H1 (cell line): ENCODE results near the gene SRSF1. TPM values are rescaled to one million over a fixed set of nuclear protein-coding genes. Genes with fewer than 3 reads are reported as not detected.

Experiments used
- CTCF ChIA-PET: fragments of 300-600 bp; sonication (Branson Sonifier 250); formaldehyde crosslinking; loops from one replicate; lab custom pipeline; 2021; ENCODE audit not compliant: partially characterized antibody; lab: Charles Lee
- POLR2A ChIA-PET: fragments of 300-600 bp; sonication (Branson Sonifier 250); formaldehyde crosslinking; loops from one replicate; lab custom pipeline; 2021; ENCODE audit warnings: inconsistent platforms; ENCODE audit not compliant: partially characterized antibody; lab: Charles Lee
- DNase-seq, 2 experiments: peaks; one replicate each; pipeline versions ENCODE4 v3.0.0 to v3.0.0-alpha.2; 2010 to 2022; ENCODE audit warnings: low spot score in 2 of 2, low read depth in 1 of 2, mixed read lengths in 1 of 2
- FAIRE-seq: peaks from 2 replicates; lab custom pipeline; 2011; peaks lifted over from hg19 to GRCh38; lab: Jason Lieb, UNC
- H2AFZ ChIP-seq: 2 replicates; pipeline ENCODE4 v1.8.1; 2012; ENCODE audit warnings: low read length, inconsistent platforms
- H2AK5ac ChIP-seq: 2 replicates; pipeline ENCODE4 v1.6.1; 2013; ENCODE audit warnings: low read depth, low read length
- H2BK120ac ChIP-seq: replicated peaks from 2 replicates; pipeline ENCODE3; 2013; ENCODE audit warnings: low read depth, low read length, inconsistent platforms
- H2BK12ac ChIP-seq: 2 replicates; pipeline ENCODE4 v1.6.1; 2013; ENCODE audit warnings: low read depth, low read length
- H2BK15ac ChIP-seq: 2 replicates; pipeline ENCODE4 v1.6.1; 2013; ENCODE audit warnings: low read length
- H2BK20ac ChIP-seq: 2 replicates; pipeline ENCODE4 v1.6.1; 2013; ENCODE audit warnings: low read length
- H2BK5ac ChIP-seq: 2 replicates; pipeline ENCODE4 v1.6.1; 2013; ENCODE audit warnings: low read depth, low read length
- H3K14ac ChIP-seq: 2 replicates; pipeline ENCODE4 v1.6.1; 2013; ENCODE audit warnings: inconsistent platforms; ENCODE audit not compliant: insufficient read length
- H3K18ac ChIP-seq: 2 replicates; pipeline ENCODE4 v1.6.1; 2013; ENCODE audit warnings: low read length; ENCODE audit errors: extremely low read depth
- H3K23ac ChIP-seq: 2 replicates; pipeline ENCODE4 v1.6.1; 2013; ENCODE audit warnings: inconsistent platforms; ENCODE audit not compliant: insufficient read length
- H3K23me2 ChIP-seq: 2 replicates; pipeline ENCODE4 v1.6.1; 2013; ENCODE audit warnings: low read depth, low read length
- H3K27ac ChIP-seq: 2 replicates; pipeline ENCODE4 v1.6.1; 2011; ENCODE audit warnings: low read depth, low read length, inconsistent platforms
- H3K27me3 ChIP-seq, 4 experiments: replicated peaks in 1 of 4; 1 replicate in 1 of 4; 2 replicates in 3 of 4; pipeline versions ENCODE4 v1.6.1 to v1.8.1; 2011 to 2013; ENCODE audit warnings: low read length in 3 of 4, mild to moderate bottlenecking in 3 of 4, inconsistent platforms in 2 of 4, mixed read lengths in 2 of 4, moderate library complexity in 1 of 4; ENCODE audit not compliant: control insufficient read depth in 3 of 4, insufficient read depth in 3 of 4; ENCODE audit errors: extremely low read depth in 1 of 4
- H3K36me3 ChIP-seq, 4 experiments: 2 replicates each; pipeline versions ENCODE4 v1.6.1 to v1.8.1; 2011 to 2013; ENCODE audit warnings: mild to moderate bottlenecking in 4 of 4, low read length in 3 of 4, moderate library complexity in 2 of 4, control low read depth in 1 of 4, inconsistent platforms in 1 of 4; ENCODE audit not compliant: insufficient read depth in 4 of 4, control insufficient read depth in 2 of 4
- H3K4ac ChIP-seq: replicated peaks from 2 replicates; pipeline ENCODE3; 2013; ENCODE audit warnings: low read length, low read depth, mixed read lengths, inconsistent platforms; ENCODE audit not compliant: insufficient read length
- H3K4me1 ChIP-seq, 4 experiments: replicated peaks in 1 of 4; 1 replicate in 1 of 4; 2 replicates in 3 of 4; pipeline versions ENCODE4 v1.6.1 to v1.8.1; 2011 to 2013; ENCODE audit warnings: low read length in 3 of 4, inconsistent platforms in 2 of 4, mixed read lengths in 1 of 4; ENCODE audit not compliant: insufficient read depth in 4 of 4, control insufficient read depth in 3 of 4
- H3K4me2 ChIP-seq, 2 experiments: 2 replicates each; pipeline versions ENCODE4 v1.6.1 to v1.8.1; 2011 to 2013; ENCODE audit warnings: low read depth in 2 of 2, low read length in 2 of 2, control low read depth in 1 of 2, inconsistent platforms in 1 of 2, mild to moderate bottlenecking in 1 of 2; ENCODE audit not compliant: insufficient read depth in 1 of 2
- H3K4me3 ChIP-seq, 4 experiments: fragments of 200-600, 300-600 bp in 1 of 4; sonication (generic), shearing (Covaris generic), sonication (Bioruptor Twin) in 1 of 4; 2 replicates each; pipeline versions ENCODE4 v1.5.1 to v1.8.1; 2011 to 2016; ENCODE audit warnings: low read length in 4 of 4, low read depth in 3 of 4, control low read depth in 2 of 4, inconsistent platforms in 2 of 4, mild to moderate bottlenecking in 2 of 4, mixed read lengths in 1 of 4, moderate library complexity in 1 of 4; ENCODE audit not compliant: insufficient read depth in 2 of 4; ENCODE audit errors: extremely low read depth in 1 of 4
- H3K56ac ChIP-seq: replicated peaks from 2 replicates; pipeline ENCODE3; 2013; ENCODE audit warnings: low read depth, mild to moderate bottlenecking, mixed read lengths, low read length, inconsistent platforms; ENCODE audit not compliant: insufficient read length
- H3K79me1 ChIP-seq: 2 replicates; pipeline ENCODE4 v1.6.1; 2013; ENCODE audit warnings: low read depth, low read length, control low read depth
- H3K79me2 ChIP-seq, 2 experiments: 2 replicates each; pipeline versions ENCODE4 v1.6.1 to v1.8.1; 2012 to 2013; ENCODE audit warnings: low read length in 2 of 2, mild to moderate bottlenecking in 2 of 2, inconsistent platforms in 1 of 2; ENCODE audit not compliant: insufficient read depth in 2 of 2, control insufficient read depth in 1 of 2
- H3K9ac ChIP-seq, 4 experiments: replicated peaks in 1 of 4; 1 replicate in 1 of 4; 2 replicates in 3 of 4; pipeline versions ENCODE4 v1.6.1 to v1.8.1; 2011 to 2013; ENCODE audit warnings: low read depth in 3 of 4, low read length in 3 of 4, control low read depth in 2 of 4, mild to moderate bottlenecking in 2 of 4, moderate library complexity in 2 of 4, inconsistent platforms in 1 of 4; ENCODE audit errors: extremely low read depth in 1 of 4
- H3K9me3 ChIP-seq, 2 experiments: 2 replicates each; pipeline versions ENCODE4 v1.6.1 to v1.8.1; 2012 to 2013; ENCODE audit warnings: mild to moderate bottlenecking in 2 of 2, moderate library complexity in 2 of 2, control low read depth in 1 of 2, inconsistent platforms in 1 of 2, low read depth in 1 of 2, low read length in 1 of 2, mixed read lengths in 1 of 2; ENCODE audit not compliant: insufficient read depth in 2 of 2
- H4K20me1 ChIP-seq, 2 experiments: replicated peaks in 1 of 2; 2 replicates each; pipeline versions ENCODE3 to v1.8.1; 2011 to 2013; ENCODE audit warnings: inconsistent platforms in 2 of 2, low read length in 2 of 2, mild to moderate bottlenecking in 1 of 2; ENCODE audit not compliant: insufficient read depth in 2 of 2, control insufficient read depth in 1 of 2
- H4K5ac ChIP-seq: 2 replicates; pipeline ENCODE4 v1.6.1; 2013; ENCODE audit warnings: low read length, low read depth, mixed read lengths, inconsistent platforms; ENCODE audit not compliant: insufficient read length
- H4K8ac ChIP-seq: 2 replicates; pipeline ENCODE4 v1.8.0; 2013; ENCODE audit warnings: mild to moderate bottlenecking, moderate library complexity, low read length, inconsistent platforms; ENCODE audit not compliant: insufficient read depth; ENCODE audit errors: extremely low read depth
- H4K91ac ChIP-seq: replicated peaks from 2 replicates; pipeline ENCODE3; 2013; ENCODE audit warnings: low read length, mixed read lengths, inconsistent platforms; ENCODE audit not compliant: insufficient read length
- CBX8 ChIP-seq: fragments of 300-800, 300-1000 bp; sonication (generic); IDR thresholded peaks from 2 replicates; pipeline ENCODE4 v1.7.1; 2016; ENCODE audit warnings: low read depth, low read length, borderline replicate concordance
- GABPA ChIP-seq: IDR thresholded peaks from 2 replicates; pipeline ENCODE4 v1.6.1; 2011; ENCODE audit warnings: mild to moderate bottlenecking, low read length, moderate library complexity, borderline replicate concordance; ENCODE audit not compliant: insufficient read depth
- MAFK ChIP-seq: IDR thresholded peaks from 2 replicates; pipeline ENCODE4 v1.6.1; 2012; ENCODE audit warnings: low read depth, mild to moderate bottlenecking, improper control_type of control experiment, low read length
- NRF1 ChIP-seq: IDR thresholded peaks from 2 replicates; pipeline ENCODE4 v1.6.1; 2011; ENCODE audit warnings: mild to moderate bottlenecking, low read depth, low read length, improper control_type of control experiment
- RNF2 ChIP-seq: fragments of 200-900, 300-1000 bp; sonication (generic); IDR thresholded peaks from 2 replicates; pipeline ENCODE4 v1.7.1; 2016; ENCODE audit warnings: borderline replicate concordance, low read depth, mild to moderate bottlenecking, antibody characterized with exemption, low read length; ENCODE audit not compliant: poor library complexity, severe bottlenecking; ENCODE audit errors: missing control alignments
- ZNF274 ChIP-seq: IDR thresholded peaks from 2 replicates; pipeline ENCODE4 v1.7.0; 2012; ENCODE audit warnings: low read length, borderline replicate concordance; ENCODE audit errors: extremely low read depth
- WGBS, 2 experiments: shearing (Covaris generic) in 1 of 2; methylation state at CpG; one replicate each; pipeline versions ENCODE4 v1.1.6 to v1.1.7; 2013 to 2015; ENCODE audit warnings: low lambda C conversion rate in 2 of 2, mixed read lengths in 2 of 2, inconsistent platforms in 1 of 2, low coverage in 1 of 2, missing lambda C conversion rate in 1 of 2; ENCODE audit not compliant: insufficient replicate concordance in 2 of 2, insufficient coverage in 1 of 2, insufficient read length in 1 of 2; ENCODE audit errors: extremely low coverage in 1 of 2, missing lambda C conversion rate in 1 of 2; 5-methylcytosine and 5-hydroxymethylcytosine counted together
- polyA plus RNA-seq, 7 experiments: library from polyadenylated mRNA; depleted of rRNA in 3 of 7; stranded (reverse) in 5 of 7; unstranded in 2 of 7; fragments of >200 nt in 5 of 7; fragments of 200-250 nt in 2 of 7; gene quantifications; 1 replicate in 5 of 7; 2 replicates in 1 of 7; 4 replicates in 1 of 7; pipeline versions ENCODE4 v1.2.1 to v1.2.3, GENCODE V29; 2011 to 2013; ENCODE audit warnings: missing spikeins in 2 of 7, mixed read lengths in 2 of 7
- total RNA-seq: library from RNA; stranded (reverse); fragmentation: NEBNext Ultra II Directional; extraction: Animal tissue kit (Norgen Biotek cat#: 25700); gene quantifications from 2 replicates; pipeline ENCODE4 v1.2.1, GENCODE V29; 2021

SRSF1 gene
- total and polyA plus RNA-seq, 2 of the 8 experiments (the other 6 are each of a cell fraction or from before 2014, with no cell fraction given), result 149 to 429 TPM

GRCh38 chr17:57957120-57957850 is 49.8 kb downstream of the SRSF1 start:
- Histone ChIP-seq H3K27ac (no peak overlapping the region), H3K4ac (no peak overlapping the region), H4K8ac (no peak overlapping the region; the same call in 1 of the 2 replicates), H3K79me1 (no peaks in the 10 kb centered on the region), H3K56ac (no peak overlapping the region), H4K91ac (no peak overlapping the region), H2BK20ac (peak overlapping the region; percentile 61; the same call in 1 of the 2 replicates), H3K9me3 (no peaks in the 10 kb centered on the region), H3K27me3 (peaks cover 0 to 30% (median 20%) of the 10 kb centered on the region in 4 experiments; a peak in 6 of 7 replicates), H2BK120ac (no peak overlapping the region), H4K5ac (no peak overlapping the region), H3K23ac (no peak overlapping the region), H3K9ac (no peak overlapping the region), H3K18ac (no peak overlapping the region; the same call in 1 of the 2 replicates), H3K4me3 (no peak overlapping the region), H3K4me2 (no peak overlapping the region; a peak in 1 of 4 replicates), H3K14ac (no peak overlapping the region), H3K79me2 (no peaks in the 10 kb centered on the region), H3K36me3 (no peaks in the 10 kb centered on the region), H3K4me1 (peaks cover 10 to 23% (median 13%) of the 10 kb centered on the region in 4 experiments; a peak in 6 of 7 replicates), H2AK5ac (no peak overlapping the region), H2AFZ (no peak overlapping the region; the same call in 1 of the 2 replicates), H2BK5ac (no peak overlapping the region), H3K23me2 (peaks cover 8% of the 10 kb centered on the region; the same call in 1 of the 2 replicates), H2BK12ac (0 out of 2 replicates have a peak overlapping the region, but pooled peaks have one; percentile 68), H2BK15ac (0 out of 2 replicates have a peak overlapping the region, but pooled peaks have one; percentile 72), H4K20me1 (no peaks in the 10 kb centered on the region)
- CTCF ChIA-PET, result interaction anchor here (0.8 to 13.5 kb wide), 9 partner anchors 10 to 165 kb away, joined by 4 to 162 read pairs (median 9); no protein-coding TSS in a partner anchor
- WGBS, 2 experiments, result 88% methylated on average over 8 of the region's 8 CpGs; no CpG with 5 or more reads in 1 of the 2 experiments
- FAIRE-seq (no peak), DNase-seq (peak in 1 of 2 experiments; percentile 43)
- POLR2A ChIA-PET, result interaction anchor here (0.7 to 2.6 kb wide), 7 partner anchors 10 to 102 kb away, joined by 3 to 9 read pairs (median 4); no protein-coding TSS in a partner anchor
- no peak for TF ChIP-seq CBX8
- TF ChIP-seq MAFK, result no peak
- TF ChIP-seq ZNF274, result no peak
- no peak for TF ChIP-seq NRF1
- TF ChIP-seq RNF2, result no peak
- TF ChIP-seq GABPA, result no peak
